ENCODE results near the gene VTI1A.

Gene VTI1A

DNA sequence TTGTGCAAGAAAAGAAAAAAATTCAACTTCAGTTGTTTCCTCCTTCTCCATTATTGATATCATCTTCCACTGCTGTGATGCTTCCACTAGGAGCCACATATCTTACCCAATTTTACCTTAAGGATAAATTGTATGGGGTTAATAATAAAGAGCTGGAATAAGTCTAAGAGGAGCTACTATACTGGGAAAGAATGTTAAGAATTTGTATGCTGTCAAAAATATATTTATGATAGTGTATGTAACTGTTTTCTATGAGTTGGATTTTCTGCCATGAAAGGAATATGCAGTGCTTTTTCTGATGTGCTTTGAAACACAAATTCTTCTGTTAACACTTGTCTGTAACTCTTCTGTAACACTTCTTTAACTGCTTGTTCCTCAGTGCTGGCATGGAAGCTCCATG lies 219.1 kb downstream of the VTI1A start:
- in situ Hi-C loops (cut with HindIII; ENCODE audit: low sequenced_read_pairs), result no loop called here
- H3K4me3 ChIP-seq (ENCODE audit: low read depth, low read length), result no peak overlapping the region
- TF ChIP-seq, protein P1, sequence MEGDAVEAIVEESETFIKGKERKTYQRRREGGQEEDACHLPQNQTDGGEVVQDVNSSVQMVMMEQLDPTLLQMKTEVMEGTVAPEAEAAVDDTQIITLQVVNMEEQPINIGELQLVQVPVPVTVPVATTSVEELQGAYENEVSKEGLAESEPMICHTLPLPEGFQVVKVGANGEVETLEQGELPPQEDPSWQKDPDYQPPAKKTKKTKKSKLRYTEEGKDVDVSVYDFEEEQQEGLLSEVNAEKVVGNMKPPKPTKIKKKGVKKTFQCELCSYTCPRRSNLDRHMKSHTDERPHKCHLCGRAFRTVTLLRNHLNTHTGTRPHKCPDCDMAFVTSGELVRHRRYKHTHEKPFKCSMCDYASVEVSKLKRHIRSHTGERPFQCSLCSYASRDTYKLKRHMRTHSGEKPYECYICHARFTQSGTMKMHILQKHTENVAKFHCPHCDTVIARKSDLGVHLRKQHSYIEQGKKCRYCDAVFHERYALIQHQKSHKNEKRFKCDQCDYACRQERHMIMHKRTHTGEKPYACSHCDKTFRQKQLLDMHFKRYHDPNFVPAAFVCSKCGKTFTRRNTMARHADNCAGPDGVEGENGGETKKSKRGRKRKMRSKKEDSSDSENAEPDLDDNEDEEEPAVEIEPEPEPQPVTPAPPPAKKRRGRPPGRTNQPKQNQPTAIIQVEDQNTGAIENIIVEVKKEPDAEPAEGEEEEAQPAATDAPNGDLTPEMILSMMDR (IDR thresholded peaks at IDR 0.05; ENCODE audit: low read depth, low read length), result no peak
- no peak for DNase-seq (ENCODE audit: low read depth, low spot score)

DNA sequence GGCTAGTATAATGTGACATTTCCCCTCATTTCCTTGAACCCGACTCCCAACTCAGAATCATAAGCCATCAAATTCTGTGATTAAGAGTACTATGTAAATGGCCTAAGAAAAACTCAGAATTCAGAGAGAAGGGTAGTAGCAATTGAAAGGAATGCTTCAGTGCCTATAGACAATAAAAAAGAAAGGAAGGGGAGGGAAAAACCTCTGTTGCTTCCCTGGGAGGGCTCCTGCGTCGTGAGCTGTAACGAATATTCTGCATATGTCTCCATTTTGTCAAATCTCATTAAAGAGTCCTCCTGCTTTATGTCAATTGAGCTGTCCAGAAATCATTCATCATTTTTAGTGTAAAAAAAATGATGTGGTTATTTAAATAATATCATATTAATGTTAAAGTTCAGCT lies 223.0 kb downstream of the VTI1A start:
- DNase-seq (ENCODE audit: low read depth, low spot score), result no peak
- TF ChIP-seq, protein P1 (IDR thresholded peaks at IDR 0.05; ENCODE audit: low read depth, low read length), result no peak
- in situ Hi-C loops (cut with HindIII; ENCODE audit: low sequenced_read_pairs), result no loop called here
- H3K4me3 ChIP-seq (ENCODE audit: low read depth, low read length), result no peak overlapping the region

DNA sequence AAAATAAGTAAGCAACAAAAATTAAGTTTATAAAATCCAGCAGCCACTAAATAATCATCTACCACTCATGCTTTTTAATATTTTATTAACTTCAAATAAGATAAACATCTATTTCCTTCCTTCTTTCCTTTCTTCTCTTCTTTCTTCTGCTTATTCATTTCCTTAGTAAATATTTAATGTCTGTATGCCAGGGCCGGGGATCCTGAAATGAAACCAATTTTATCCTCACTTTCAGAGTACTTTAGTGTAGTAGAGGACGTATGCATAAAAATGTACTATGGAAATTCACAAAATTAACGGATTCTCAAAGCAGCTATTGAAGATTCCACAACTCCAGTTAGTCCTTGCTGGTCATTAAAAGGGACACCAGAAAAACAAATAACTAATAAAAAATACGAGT lies 224.7 kb downstream of the VTI1A start:
- in situ Hi-C loops (cut with HindIII; ENCODE audit: low sequenced_read_pairs), result no loop called here
- TF ChIP-seq, protein P1 (IDR thresholded peaks at IDR 0.05; ENCODE audit: low read depth, low read length), result no peak
- no peak for DNase-seq (ENCODE audit: low read depth, low spot score)
- no peak overlapping the region for H3K4me3 ChIP-seq (ENCODE audit: low read depth, low read length)

DNA sequence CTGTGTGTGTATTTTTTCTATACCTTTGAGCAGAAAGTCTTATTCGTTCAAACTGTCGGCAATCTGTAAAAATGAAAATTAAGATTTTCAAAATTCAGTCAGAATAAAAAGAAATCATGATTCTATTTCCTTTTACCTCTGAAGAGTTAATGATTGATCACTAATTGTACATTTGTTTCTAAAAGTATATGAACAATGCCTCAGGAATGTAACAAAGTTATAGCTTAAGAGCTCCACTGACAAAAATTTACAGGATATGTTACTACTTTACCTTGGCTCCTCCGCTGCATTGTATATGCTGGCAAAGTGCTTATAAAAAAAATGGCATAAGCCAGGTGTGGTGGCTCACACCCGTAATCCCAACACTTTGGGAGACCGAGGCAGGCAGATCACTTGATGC lies 225.7 kb downstream of the VTI1A start:
- DNase-seq (ENCODE audit: low read depth, low spot score), result no peak
- no peak overlapping the region for H3K4me3 ChIP-seq (ENCODE audit: low read depth, low read length)
- in situ Hi-C loops (cut with HindIII; ENCODE audit: low sequenced_read_pairs), result no loop called here
- TF ChIP-seq, protein P1 (IDR thresholded peaks at IDR 0.05; ENCODE audit: low read depth, low read length), result no peak

DNA sequence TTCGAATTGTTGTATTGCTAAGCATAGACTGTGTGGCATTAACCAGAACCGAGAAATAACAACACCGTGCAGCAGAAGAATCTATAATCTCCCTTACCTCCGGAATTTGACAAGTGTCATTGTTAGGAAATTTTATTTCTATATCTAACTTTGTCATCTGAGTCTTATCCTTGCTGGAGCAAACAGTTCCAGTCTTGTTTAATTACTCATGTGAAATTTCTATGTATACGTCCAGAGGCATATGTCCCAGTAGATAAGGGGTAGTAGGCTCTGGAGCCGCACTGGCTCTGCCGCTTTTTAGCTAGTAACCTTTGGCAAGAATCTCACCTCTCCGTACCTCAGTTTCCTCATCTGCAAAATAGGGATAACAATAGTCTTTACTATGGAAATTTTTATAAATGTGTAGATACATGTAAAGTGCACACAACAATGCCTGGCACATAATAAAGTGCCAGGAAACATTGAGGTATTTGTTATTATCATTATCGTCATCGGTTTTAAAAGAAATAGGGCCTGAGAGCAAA lies 228.6 kb downstream of the VTI1A start:
- H3K4me3 ChIP-seq (ENCODE audit: low read depth, low read length), result no peak overlapping the region

DNA sequence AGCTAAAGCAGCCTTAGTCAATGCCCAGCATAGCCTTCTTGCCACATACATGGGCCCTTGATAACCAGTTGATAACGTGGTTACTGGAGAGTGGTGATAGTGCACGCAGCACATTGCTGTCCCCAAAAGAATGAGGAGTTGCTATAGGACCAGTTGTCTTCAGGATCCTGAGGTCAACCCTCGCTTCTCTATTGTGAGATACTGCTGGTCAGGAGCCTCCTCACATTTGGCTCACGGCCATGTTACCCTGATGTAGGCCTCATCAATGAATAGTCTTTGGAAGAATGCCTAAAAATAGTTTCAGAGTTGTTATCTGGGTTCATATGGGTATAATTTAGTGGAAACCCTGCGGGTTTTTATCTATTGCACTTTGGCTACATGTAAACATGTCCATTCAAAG lies 230.7 kb downstream of the VTI1A start:
- TF ChIP-seq, protein P1 (IDR thresholded peaks at IDR 0.05; ENCODE audit: low read depth, low read length), result no peak
- DNase-seq (ENCODE audit: low read depth, low spot score), result no peak
- no peak overlapping the region for H3K4me3 ChIP-seq (ENCODE audit: low read depth, low read length)
- in situ Hi-C loops (cut with HindIII; ENCODE audit: low sequenced_read_pairs), result no loop called here

More for the DNA sequence above, 228.6 kb downstream of the VTI1A start:
- TF ChIP-seq, protein P1 (IDR thresholded peaks at IDR 0.05; ENCODE audit: low read depth, low read length), result no peak
- in situ Hi-C loops (cut with HindIII; ENCODE audit: low sequenced_read_pairs), result no loop called here
- no peak for DNase-seq (ENCODE audit: low read depth, low spot score)

DNA sequence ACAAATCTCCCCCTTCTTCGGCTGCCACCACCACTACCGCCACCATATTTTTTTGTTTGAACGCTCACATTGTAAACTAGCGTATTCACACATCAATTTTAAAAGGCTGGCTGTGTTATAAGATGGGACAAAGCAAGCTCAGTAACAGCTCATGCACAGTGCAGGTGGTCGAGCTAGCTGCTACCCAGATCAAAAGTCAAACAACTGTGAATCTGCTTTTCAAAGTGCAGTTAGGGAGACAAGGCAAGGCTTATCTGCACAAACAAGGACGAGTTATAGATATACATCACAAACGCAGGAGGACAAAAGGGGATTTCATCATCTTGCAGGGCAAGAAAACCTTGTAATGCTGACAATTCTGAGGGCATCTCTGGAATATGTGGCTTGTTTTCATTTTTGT lies 231.6 kb downstream of the VTI1A start:
- in situ Hi-C loops (cut with HindIII; ENCODE audit: low sequenced_read_pairs), result no loop called here
- no peak overlapping the region for H3K4me3 ChIP-seq (ENCODE audit: low read depth, low read length)
- TF ChIP-seq, protein P1 (IDR thresholded peaks at IDR 0.05; ENCODE audit: low read depth, low read length), result no peak
- no peak for DNase-seq (ENCODE audit: low read depth, low spot score)

Measured in astrocyte of the spinal cord (primary cell).